GM18499 (cell line): Measurements from ENCODE around the gene STPG1.

Experiments
- ATAC-seq: cut with Tn5 transposase; IDR thresholded peaks from one replicate; pipeline ENCODE4 v1.9.1; 2021; ENCODE audit warnings: moderate number of reproducible peaks; ENCODE audit not compliant: insufficient read depth, unreplicated experiment

The STPG1 gene

DNA sequence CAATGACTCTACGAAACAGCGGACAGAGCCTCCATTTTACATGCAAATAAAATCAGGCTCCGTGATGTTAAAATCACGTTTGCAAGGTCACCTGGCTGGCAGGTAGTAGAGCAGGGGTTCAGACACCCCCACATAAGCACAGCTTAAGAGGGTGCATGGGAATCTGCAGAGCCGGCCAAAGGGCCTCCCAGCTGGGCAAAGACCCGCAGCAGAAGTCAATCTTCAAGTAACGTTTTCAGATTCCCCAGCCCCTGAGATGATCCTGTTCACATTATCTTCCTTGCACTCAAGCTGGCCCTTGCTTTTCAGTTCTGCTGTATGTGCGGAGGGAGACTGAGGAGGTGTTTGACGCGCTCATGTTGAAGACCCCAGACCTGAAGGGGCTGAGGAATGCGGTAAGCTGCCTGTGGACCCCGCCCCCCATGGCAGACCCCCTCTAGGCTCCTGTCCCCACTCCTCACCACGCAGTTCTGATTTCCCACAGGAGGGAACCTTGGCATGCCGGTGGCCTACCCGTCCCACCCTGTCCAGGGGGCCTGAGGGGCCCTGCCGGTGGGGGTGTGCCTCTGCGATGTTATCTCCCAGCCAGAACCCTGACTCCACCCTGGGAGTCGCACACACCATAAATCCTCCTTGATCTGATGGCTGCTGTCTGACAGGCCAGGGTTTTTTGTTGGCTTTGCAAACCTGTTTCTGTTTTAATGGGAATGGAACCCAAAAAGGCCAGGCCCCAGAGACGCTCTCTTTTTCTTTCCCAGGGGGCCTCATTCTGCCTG, 66.2 kb downstream of the STPG1 start:
- no peak for ATAC-seq

DNA sequence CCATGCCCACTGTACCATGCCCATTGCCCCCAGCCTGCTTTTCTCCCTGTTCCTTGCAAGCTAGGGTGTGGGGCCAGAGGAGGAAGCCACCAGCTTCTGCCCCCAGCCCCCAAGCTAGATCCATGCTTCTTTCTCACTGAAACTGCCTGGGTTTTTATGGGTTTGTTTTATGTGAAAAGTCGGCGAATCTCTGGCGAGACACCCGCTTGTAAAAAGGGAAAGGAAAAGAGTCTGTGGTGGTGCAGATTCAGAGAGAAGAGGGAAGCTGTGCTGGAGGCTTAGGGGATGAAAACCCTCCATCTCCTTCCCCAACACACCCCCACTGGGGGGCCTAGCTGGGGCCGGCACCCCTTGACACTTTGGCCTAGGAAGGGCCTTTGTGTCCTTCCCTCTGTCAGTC, 68.2 kb downstream of the STPG1 start:
- no peak for ATAC-seq

DNA sequence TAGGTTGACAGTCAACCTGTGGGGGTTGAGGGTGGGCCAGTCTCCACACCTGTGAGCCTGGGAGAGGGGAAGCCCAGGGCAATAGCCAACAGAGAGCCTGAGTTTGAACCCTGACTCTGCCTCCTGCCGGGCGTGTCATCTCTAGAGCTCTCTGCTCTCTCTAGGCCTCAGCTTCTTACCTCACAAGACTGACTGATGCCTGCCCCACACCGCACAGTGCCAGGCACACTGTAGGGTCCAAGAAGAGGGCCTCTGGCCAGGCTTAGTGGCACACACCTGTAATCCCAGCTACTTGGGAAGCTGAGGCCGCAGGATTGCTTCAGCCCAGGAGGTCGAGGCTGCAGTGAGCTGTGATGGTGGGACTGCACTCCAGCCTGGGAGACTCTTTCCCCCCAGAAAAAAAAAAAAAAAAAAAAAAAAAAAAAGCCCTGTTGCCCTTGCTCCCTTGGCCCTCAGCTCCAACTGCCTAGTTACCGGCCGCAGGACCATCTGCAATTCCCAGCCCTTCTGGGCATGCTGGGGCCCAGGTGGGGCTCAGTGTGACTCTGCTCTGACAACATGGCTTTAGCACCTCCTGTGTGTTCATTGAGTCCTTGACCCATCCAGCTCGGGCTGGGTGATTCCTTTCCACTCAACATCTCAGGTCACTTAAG, 69.4 kb downstream of the STPG1 start:
- no peak for ATAC-seq

DNA sequence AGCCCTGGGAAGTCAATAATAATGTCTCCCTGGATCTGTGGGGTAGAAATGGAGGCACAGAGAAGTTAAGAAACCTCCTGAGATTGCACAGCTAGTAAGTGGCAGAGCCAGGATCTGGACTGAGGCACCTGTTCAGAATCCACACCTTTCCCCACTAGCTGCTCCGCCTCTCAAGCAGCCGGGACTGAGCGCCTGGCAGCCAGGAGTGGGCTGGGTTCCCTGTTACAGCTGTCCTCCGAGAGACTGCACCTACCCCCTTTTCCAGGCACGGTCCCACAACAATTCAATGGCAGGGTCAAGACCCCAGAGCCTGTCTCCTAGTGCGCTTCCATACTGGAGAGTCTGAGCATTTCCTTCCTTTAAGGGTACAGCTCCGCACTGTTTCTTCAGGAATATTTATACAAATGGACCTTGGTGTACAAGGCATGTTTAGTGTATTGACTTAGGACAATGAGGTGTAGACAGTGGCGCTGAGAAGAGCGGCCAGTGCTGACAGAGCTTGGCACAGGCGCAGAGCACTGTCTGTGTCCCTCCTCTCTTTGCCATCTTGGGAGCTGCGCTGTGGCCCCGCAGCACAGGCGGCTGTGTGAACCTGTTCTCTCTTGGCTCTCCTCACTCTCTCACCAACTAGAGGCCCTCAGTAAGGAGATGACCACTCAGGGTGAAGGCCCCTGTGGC, 70.0 kb downstream of the STPG1 start:
- ATAC-seq: no peak

DNA sequence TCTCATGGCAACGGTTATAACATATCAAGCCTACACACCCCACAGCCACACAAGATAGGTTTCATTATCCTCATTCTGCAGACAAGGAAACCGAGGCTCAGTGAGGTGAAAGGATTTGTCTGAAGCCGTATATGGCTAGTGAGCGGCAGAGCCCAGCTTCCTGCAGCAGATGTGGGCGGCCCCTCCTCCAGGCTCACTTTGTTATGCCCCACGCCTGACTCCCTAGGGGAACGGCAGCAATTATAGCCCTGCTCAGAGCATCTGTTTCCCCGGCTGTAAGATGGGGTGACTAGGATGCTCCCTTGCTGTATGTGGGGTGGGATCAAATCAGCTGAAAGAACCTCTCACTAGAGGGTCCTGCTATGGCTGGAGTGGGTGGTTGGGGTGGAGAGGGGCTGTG, 72.3 kb downstream of the STPG1 start:
- no peak for ATAC-seq

DNA sequence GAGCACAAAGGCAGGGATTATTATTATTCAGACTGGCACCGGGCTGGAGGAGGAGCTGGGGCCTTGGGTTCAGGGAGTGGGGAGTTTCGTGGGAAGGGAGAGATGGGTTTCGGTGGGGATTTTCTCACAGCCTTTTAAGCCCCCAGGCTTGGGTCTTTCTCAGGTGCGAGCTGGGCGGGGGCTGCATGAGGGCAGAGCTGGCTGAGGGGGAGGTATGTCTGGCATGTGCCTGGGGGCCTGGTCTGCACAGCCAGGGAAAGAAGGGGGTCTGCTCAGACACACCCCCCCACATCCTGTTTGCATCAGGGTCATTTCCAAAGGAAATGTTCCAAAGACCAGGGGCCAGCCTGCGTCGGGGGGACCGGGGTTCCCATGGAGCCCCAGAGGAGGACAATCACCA, 72.8 kb downstream of the STPG1 start:
- no peak for ATAC-seq

DNA sequence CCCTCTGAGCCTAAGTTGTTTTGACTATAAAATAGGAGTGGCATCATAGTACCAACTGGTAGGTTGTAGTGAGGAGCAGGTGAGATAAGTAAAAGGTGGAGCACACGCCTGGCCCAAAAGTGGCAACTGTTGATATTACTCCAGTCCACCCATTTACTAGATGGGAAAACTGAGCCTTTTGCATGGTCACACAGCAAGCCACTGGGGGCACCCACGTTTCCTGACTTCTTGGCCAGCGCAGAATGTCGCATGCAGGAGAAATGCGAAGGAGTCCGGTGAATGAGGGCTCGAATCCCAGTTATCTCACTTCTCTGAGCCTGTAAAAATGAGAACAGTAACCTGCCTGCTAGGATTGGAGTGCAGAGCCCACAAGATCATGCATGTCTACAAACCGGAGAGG, 73.6 kb downstream of the STPG1 start:
- ATAC-seq: no peak

DNA sequence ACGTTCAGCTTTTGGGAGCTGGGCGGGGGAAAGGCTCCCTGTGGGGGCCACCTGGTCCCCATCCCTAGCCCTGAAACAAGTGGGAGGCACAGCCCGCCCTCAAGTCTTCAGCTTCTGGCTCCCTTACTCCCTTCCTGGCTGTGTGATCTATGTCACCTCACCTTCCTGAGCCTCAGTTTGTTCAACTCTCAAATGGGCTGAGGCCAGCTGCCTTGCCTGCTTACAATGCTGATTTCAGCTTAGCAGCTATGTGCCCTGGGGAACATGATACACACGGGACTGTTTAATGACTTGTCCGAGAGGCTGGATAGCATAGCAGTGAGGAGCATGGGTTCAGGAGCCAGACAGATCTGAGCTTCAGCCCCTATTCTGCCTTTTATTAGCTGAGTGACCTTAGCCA, 75.1 kb downstream of the STPG1 start:
- ATAC-seq: no peak

DNA sequence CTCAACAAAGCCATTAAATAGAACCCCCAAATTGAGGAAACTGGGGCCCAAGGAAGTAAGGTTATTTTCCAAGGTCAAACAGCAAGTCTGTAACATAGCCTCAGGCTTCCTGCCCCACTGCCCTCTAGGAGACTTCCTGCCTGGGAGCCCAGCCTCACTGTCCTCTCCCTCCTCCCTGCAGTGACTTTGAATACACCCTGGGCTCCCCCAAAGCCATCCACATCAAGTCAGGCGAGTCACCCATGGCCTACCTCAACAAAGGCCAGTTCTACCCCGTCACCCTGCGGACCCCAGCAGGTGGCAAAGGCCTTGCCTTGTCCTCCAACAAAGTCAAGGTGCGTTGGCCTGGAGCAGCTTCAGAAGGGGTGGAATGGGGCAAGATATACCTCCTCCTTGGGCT, 76.1 kb downstream of the STPG1 start:
- ATAC-seq: no peak

DNA sequence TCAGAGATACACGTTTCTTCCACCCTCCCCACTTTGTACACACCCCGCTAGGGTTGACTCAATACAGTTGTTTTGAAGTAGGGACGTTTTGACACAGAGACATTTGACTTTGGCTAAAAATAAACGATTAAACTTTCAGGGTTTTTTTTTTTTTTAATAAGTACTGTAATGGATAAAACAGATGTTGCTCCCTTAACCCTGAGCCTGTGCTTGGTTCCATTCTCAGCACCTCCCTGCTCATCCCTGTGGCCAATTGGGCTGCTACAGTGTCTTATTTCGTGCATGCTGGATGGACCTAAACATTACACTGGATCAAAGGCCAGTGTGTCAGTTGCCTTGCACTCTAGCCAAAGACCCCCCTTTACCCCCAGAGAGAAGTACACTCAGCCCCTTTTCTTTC, 77.5 kb downstream of the STPG1 start:
- no peak for ATAC-seq

DNA sequence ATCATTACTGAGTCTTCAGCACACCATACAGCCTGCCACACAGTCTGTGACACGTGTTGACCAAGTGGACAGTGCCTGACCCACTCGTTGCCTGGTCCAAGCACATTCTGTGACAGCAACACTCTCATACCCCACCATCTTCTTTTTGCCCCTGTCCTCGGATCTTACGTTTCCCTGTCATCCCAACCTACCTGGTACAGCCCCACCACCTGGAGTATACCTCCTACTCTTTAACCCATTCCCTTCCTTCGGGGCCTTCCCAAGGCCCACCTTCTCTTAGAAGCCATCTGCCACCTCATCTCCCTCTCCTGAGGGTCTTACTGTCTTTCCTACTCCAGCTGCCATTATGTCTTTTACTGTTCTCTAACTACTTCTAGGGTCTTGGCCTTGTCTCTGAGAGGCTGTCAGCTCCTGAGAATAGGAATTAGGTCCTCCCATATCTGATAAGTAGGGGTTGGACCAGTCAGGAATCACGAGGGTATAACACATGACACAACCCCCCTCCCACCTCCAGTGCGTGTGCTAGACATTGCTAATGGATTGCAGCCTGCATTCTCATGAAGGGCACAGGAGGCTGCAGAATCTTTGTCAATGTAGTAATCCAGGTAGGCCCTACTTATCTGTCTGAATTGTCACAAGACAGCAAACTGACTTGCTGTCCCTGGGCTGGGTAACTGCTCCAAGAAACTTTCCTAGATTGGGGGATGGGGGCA, 81.5 kb downstream of the STPG1 start:
- ATAC-seq: no peak

DNA sequence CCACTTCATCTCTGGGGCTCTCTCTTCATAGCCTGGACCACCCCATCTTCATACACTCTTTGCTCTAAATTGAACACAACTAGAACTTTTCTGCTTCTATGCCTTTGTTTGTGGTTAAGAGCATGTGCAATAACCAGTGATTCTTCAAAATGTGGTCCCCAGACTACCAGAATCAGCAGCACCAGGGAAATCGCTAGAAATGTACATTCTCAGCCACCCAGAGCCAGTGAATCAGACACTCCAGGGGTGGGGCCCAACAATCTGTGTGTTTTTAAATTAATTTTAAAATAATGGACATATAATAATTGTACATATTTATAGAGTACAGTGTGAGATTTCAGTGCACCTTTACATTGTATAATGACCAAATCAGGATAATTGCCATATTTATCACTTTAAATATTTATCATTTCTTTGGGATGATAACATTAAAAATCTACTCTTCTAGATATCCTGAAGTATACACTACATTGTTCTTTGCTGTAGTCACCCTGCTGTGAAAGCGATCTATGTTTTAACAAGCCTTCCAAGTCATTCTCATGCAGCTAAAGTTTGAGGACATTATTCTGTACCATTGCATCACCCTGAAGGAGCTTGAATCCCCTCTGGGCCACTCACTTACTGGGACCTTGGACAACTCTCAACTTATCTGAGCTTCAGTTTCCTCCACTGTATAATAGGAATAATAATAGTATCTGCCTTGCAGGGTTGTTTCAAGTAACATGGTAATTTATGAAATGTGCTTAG, 83.6 kb downstream of the STPG1 start:
- no peak for ATAC-seq

DNA sequence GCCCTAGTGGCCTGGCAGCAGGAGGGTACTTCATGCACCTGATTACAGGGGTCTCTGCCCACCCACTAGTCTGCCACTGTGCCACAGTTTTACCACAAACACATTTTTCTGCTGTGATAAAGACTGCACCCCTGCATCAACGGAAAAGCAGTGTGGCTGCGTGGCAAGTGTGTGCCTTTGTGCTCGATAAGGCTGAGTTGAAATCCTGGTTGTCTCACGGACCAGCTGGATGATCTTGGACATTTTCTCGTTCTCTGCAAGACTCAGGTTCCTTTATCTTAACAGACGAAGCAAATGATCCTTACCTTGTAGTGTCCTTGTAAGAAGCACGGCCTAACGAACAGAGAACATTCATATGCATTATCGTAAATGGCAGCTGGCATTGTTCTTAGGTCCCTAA, 84.3 kb downstream of the STPG1 start:
- ATAC-seq: no peak

DNA sequence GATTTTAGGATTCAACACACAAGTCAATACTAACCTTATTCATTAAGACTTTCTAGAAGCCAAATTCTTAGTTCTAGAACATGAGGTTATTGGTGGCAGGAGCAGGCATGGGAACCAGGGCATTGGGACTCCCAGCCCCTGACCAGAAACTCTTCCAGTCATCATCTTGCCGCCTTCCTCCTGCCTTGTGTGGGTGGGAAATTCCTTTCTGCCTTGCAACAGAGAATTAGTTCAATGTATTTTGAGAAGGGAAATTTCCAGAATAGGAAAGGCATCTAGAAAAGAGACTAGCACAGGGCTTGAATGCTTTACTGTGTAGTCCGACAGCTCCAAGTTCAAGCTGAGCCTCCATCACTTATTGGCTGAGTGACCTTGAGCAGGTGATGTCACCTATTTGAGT, 85.7 kb downstream of the STPG1 start:
- no peak for ATAC-seq

DNA sequence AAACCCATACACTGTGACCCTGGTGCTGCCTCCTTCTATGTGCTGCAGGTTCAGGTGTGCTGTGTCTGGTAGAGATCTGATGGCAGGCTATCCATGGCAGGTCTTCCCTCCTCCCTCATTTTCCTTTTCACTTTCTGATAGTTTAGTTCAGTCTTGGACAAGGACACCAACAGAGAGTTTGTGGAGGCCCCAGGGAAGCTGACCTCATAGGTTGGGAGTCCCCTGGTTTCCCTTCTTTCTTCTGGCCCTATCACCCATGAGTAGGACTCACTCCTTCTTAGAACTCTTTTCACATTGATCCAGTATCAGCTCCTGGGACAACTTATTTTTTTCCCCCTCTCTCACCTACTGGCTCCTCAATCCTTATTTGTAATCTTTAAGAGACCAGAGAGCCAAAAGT, 86.1 kb downstream of the STPG1 start:
- no peak for ATAC-seq

DNA sequence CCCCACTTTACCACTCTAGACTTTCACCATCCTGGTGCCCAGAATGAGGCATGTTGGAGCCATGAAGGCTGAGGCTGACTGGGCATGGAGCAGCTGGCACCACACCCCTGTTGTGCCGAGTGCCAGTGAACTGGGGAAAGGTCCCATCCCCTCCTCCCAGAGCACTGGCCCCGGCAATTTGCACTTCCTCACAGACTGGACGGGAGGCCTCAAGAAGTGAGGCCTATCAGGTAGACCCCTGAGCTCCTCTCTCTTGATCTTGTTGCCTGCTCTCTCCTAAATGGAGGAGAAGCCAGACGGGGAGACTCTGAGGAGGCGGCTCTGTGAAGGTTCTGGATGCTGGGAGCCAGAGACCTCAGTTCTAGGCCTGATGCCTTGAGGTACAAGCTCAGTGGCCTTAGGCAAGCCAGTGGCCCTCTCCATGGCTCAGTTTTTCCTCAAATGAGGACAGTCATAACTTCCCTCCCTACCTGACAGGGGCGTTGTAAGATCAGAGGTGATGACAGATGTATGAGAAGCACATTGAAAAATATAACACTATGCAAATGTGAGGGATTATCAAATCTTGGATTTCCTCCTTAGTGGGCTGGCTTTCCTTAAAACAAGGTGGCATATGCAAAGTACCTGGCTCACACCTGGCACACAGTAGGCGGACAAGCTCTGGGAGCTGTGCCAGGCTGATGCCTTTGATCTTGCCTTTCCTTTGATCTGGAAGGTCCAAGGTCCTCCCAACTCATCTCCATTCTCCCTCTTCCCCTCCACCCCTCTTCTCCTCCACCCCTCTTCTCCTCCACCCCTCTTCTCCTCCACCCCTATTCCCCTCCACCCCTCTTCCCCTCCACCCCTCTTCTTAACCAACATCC, 87.8 kb downstream of the STPG1 start:
- ATAC-seq: no peak

DNA sequence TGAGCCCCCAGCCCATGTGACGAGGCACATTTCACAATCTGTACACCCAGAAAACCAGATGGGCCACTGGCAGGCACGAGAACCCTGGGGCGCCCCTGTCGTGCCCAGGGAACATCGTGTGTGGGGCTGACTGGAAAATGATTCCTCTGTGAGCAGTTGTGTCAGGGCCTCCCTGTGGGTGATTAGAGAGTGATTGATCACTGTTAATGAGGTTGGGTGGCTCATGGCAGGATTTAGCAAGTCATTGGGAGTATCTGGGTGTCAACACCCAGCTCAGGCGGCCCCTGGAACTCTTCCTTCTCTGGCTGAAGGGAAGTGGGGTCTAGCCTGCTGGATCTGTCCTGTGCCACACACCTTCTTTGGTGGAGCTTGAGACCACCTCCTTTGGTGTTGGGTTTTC, 88.7 kb downstream of the STPG1 start:
- ATAC-seq: no peak

DNA sequence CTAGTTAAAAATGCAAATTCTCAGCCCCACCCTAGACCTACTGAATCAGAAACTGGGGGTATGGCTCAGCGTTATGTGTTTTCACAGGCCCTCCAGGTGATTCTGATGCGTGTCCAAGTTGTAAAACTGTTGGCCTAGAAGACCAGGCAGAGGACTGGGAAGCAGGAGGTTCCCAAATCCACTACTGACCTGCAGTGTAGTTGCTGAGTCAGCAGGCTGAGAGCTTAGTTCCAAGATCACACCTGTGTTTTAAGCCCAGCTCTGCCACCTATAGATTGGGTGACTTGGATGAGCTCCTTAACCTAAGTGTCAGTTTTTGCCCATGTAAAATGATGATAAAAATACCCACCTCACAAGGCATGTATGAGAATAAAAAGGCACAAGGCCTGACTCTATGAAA, 90.3 kb downstream of the STPG1 start:
- no peak for ATAC-seq

DNA sequence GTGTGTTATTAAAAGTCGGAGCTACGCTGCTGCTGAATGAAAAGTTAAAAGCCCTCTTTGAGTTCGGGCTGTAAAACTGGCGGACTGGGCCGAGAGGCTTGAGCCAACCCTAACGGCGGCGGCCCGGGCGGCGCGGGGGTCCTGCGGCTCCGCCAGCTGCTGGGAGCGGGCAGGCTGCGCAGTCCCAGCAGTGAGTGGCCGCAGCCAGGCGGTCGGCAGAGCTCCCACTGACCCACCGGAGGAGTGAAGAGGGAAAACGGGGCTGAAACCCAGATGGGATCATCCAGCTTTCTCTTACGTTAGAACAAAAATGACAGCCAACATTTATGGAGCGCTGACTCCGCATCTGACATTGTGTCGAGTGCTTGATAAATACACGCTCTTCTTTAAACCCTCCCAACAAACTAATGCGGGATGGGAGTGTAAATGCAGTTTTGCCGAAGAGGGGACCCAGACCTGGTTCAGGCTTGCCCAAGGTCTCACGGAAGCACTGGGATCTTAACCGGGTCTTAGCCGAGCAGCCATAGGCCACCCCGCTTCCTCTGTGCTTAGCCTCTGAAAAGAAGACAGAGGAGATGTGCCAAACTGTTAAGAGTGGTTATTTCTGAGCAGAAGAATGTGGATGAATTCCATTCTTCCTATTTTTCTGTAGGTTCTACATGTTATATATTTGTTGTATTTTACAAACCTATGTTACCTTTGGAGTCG, 91.0 kb downstream of the STPG1 start:
- ATAC-seq: no peak
